Ureter (tissue), 1 donor: ENCODE measurements around the gene SLC6A12. TPM values are rescaled to one million over a fixed set of nuclear protein-coding genes. Genes with fewer than 3 reads are reported as not detected.

ENCODE experiments used
- DNase-seq: peaks from one replicate; pipeline ENCODE4 v3.0.0-alpha.2; 2020; ENCODE audit warnings: low spot score
- total RNA-seq: library from RNA; stranded (reverse); gene quantifications from one replicate; pipeline ENCODE4 v1.2.4, GENCODE V29; 2023
- donor health status: DM: yes; HTN: yes; CAD: no.

SLC6A12 gene
- total RNA-seq, 1 donor from 2014 or later = 1.2 TPM

DNA sequence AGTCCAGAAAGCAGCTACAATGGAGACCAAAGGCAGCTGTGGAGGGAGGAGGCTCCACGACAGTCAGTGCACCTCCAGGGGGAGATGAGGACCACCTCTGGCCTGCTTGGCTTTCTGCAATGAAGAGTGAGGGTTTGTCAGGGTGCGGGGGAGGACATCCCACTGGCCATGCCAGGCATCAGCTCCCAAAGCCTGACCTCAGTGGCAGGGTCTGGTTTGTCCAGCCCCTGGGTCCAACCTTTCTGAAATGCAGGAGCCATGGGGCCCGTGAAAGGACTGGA, 35.2 kb downstream of the SLC6A12 start:
- no peak for DNase-seq

DNA sequence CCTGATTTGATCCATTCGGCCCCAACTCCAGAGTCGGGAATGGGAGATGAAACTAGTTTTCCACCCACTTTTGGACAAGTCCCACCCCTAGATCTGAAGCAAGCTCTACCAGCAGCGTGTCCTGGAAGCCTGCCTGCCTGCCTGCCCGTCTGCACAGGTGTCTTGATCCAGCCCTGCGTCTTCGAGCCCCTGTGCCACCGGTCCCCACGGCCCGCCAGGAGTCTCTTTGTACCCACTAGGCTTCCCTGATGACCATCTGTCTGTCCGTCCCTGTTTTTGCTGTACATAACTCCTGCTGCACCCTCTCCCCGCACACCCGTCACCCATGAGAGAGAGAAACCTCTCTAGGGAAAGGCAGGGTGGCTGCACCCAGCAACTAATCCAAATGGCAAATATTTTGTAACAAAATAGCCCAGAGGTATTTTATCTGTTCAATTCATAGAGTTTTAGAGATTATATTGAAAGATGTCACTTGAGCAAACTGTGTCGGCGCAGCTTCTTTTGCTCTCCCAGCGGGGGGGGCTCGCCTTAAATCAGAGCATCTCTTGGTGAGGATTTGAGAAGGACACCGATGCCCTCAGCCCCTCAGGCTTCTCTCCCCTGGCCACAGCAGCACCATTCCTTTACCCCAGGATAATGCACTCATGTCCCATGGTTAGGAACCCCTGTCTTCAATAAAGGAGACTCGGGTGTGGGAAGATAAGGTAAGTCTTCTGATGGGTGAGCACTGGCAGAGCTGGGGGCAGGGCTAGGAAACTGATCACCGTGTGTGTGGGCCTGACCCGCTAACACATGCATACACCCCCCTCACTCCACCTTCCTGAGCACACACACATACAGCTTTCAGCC, 35.8 kb downstream of the SLC6A12 start:
- DNase-seq = no peak

DNA sequence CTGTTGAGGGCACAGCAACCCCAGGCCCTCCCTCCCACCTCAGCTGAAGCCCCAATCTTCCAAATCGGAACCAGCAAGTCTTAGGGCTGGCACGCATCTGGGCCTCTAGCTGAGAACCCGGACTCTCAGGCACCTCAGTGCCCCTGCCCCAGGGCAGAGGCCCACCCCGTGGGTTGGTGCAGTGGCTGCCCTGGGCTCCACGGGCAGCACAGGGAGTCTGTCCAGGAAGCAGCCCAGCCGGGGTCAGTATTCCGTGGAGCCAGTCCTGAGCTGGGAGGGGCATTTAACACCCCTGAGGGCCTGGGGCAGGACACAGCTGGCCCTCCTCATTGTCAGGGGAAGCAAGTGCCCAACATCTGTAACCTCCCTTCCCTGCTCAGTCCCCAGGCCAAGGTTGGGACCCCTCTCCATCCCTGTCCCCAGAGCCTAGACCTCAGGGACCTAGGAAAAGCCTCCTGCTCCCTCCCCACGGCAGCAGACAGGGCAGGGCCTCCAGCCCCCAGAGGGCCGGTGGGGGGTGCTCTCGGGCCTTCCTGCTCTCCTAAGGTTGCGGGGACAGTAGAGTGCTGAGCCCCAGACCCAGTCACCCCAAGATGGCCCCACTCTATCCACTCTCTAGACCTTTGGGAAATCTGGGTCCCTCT, 36.5 kb downstream of the SLC6A12 start:
- DNase-seq = no peak

DNA sequence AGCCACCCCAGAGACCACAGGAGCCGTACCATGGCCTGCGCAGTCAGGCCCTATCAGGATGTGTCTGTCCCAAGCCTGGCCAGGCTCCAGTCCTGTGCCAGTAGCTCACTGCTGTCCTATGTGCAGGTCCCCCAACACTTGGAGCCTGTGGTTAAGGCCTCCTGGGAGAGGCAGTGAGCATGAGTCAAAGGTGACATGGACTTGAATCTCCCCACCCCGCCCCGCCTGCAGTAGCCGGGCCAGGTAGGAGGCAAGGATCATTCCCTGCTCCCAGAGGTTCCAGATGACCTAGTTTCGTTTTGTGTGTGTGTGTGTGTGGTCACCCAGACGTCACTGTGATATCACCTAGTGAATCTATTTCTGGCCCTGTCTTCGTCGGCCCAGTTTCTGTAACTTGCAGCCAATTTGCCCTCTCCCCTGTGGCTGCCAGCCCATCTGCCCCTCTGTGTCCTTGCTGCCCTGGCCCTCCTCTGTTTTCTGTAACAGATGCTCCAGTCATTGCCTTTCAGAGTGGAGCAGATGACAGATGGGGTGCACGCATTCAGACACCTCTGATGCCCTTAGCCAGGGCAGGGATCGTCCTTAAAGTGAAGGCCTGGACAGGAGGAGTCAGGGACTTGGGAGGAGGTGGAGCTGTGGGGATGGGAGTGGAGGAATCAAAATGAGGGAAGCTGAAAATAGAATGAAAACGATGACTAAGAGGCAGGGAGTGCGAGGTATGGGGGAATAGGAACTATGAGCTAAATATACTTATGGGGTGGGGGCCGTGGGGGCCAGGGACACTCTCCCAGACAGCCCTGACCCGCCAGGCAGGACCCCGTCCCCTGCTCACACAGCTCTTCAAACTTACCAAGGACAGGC, 37.4 kb downstream of the SLC6A12 start:
- no peak for DNase-seq

DNA sequence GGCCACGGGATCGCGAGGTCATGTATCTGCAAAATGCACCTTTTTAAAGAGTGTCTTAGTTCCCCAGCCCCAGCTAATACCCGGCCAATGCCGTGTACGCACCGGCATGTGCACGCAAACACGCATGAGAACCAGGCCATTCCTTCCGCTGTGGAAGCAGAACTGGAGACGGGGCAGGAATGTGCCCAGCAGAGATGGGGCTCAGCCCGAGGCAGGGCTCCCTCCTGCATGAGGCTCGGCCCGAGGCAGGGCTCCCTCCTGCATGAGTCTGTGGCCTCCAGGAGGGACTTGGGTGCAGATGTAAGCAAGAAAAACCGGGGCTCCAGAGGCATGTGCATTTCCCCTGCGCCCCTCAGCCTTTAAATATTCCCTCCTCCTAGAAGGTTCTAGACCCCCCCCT, 38.2 kb downstream of the SLC6A12 start:
- no peak for DNase-seq

DNA sequence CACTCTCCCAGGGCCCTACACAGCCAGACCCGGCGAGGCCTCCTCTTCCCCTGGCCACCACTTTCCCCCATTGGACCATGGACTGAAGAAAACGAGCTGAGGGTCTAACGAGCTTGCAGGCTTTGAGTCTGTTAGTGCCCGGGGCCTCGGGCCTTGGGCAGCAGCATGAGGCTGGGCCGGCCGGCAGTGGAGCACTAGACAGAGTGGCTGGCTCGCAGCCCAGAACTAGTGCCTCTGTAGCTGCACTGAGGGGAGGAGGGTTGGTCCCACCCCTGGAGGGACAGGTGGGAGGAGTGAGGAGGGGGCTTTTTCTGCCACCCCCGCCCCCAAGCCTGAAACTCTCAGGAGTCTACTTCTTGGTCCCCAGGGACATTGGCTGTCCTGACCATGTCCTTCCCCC, 38.7 kb downstream of the SLC6A12 start:
- no peak for DNase-seq

DNA sequence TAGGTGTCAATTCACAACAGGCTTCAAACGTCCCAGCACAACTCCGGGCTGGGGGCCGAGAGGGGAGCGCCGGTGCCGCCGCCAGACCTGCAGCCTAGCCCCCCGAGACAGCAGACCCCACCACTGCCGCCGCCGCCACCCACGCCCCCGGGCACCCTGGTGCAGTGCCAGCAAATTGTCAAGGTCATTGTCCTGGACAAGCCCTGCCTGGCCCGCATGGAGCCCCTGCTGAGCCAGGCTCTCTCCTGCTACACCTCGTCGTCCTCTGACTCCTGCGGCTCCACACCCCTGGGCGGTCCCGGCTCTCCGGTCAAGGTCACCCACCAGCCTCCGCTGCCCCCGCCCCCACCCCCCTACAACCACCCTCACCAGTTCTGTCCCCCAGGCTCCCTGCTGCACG, 39.4 kb downstream of the SLC6A12 start:
- DNase-seq = no peak

DNA sequence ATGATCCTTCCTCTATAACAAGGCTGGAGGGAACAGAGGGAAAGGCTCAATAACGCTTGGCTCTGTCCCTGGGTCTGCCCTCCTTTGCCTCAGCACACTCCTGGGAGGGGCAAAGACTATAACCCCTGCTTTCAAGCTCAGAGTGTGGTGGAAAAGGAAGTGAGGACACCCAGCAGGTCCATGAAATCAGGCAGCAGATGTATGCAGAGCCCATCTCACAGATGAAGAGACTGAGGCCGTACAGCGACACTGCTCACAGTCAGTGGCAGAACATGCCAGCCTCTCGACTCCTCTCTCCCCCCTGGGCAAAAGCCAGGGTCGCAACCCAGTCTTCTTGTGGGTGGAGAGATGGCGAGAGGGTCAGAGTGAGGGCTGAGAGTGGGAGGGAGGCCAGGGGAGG, 39.8 kb downstream of the SLC6A12 start:
- DNase-seq = no peak

DNA sequence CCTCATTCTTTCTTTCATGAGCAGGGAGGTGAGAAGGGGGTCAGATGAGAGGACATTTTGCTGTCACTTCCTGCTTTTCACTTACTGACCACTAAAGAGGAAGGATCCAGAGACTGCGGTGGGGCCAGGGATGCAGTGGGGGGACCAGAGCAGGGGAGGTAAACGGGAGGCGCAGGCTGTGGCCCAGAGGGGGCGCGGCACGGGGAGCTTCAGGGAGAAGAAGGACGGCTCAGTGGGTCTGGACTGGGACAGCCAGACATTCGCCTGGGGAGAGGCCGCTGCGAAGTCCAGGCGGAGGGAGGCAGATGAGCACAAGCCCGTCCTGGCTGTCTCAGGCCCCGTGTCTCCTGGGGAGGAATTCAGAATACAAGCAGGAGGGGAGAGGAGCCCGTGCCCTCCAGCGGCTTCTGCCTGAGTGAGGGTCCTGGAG, 41.2 kb downstream of the SLC6A12 start:
- no peak for DNase-seq

DNA sequence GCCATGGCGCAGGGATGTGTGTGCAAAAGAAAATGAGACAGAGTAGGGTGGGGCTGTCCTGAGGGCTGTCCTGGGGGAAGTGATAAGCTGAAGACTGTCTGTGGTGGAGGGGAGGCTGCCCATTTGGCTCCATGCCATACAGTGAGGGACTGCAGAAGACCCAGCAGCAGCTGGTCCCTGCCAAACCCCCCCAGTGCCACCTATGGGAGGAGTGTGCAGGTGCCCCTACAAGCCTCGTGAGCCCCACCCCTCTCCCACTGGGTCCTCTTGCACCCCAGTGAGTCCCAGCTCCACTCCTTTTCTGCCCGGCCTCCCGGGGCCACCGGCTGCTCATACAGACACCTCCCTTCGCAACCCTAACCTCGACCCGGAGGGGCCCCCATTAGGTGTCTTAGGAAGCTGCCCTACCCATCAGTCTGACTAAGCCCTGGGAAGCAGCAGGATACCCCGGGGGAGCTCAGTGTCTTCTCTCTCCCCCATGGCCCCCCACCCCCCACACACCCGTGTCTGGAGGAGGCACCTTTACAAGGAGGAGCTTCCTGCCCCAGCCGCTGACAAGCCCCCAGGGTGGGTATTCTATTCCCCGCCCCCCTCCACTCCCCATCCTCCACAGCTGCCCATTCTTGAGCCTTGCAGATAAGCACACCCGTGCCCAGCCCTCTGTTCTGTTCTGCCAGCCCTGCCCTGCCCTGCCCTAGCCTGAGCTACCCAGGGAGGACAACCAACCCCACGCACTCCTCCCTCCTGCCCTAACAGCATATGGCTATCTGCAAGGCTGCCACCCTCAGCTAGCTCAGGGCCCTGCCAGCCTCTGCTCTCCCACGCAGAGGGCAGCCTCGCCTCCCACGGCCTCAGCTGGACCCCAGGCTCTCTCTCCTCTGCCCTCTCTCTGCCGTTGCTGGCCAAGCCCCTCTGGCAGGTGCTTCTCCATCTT, 41.9 kb downstream of the SLC6A12 start:
- no peak for DNase-seq

DNA sequence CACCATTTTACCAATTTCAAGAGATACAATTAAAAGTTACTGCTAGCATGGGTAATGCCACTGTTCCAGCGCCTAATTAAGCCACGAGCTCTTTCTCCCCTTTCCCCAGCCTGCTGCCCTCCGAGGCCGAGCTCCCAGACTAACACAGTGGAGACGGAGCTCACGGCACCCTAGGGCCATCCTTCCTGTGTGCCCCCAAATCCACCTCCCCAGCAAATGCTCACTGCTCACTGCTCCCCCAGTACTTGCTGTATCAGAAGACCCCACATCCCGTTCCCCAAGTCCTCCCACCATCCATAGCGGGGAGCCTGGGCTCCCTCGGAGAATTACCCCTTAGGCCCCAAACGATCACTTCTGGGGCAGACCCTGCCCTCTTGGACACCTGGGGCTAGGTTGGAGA, 42.7 kb downstream of the SLC6A12 start:
- DNase-seq = no peak

DNA sequence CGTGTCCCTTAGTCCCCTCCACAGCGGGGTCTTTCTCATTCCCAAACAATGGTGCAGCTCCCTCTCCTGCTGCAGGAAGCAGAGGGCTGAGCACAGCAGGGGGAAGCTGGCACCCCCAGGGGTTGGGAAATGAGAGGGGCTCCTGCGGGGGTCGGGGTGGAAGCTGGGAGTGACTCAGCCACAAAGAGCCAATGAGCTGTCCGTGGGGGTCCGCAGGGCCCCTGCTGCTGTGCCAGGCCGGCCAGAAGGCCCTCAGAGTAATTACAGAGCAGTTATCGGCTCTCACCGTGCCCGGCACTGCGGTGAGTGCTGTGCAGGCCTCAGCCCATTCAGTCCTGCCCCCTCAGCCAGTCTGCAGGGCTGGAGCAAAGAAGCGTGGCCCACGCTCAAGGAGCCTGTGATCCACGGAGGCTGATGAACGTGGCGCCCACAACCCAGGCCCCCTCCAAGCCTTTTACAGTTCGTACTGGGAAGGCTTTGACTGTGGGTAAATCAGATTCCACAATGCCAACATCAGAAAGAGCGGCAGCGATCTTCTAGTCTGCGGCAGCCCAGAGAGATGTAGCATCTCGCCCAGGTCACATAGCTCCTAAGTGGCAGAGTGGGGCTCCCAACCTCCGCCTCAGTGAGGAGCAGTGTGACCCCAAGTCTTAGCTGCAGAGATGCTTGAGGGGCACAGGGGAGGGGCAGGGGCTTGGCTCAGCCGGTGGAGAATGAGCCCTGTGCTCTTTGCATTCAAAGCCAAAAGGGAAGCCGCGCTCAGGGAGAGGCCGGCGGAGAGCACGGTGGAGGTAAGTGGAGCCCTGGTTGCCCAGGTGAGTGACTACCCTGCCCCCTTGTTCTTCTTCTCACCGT, 43.4 kb downstream of the SLC6A12 start:
- no peak for DNase-seq

DNA sequence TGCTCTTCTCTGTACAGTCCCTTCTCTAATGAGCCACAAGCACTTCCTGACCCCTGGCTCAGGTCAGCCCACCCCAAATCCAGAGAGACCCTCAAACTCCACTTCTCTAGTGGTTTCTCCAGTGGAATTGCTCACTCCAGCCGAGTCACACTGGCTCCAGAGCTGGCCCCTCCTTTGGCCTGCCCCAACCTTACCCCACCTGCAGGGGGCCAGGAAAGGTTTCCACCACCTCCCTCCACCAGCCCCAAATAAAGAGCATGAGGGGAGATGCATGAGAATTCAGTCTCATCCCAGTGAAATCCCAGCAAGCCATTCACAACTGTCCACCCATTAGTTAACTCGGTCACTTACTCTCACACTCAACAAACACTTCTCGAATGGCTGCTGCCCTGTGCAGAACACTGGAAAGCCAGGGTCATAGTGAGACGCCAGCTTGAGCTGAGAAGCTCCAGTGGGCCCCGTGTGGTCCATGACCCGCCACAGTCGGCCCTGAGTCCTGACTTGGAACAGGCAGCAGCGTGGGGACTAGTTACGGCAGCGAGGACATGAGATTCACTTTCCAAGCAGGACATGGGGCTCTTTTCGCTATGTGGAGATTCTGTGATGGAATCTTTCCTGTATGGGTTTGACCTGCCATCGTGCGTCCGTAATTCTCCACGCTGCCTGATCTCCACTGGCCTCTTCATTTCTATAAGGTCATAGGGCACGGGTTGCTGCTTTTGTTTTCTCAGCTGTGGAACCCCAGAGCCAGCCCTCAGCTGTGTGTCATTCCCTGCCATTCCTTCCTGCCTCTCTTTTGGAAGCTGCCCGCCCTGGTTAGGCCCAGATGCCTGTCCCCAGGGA, 44.2 kb downstream of the SLC6A12 start:
- no peak for DNase-seq

DNA sequence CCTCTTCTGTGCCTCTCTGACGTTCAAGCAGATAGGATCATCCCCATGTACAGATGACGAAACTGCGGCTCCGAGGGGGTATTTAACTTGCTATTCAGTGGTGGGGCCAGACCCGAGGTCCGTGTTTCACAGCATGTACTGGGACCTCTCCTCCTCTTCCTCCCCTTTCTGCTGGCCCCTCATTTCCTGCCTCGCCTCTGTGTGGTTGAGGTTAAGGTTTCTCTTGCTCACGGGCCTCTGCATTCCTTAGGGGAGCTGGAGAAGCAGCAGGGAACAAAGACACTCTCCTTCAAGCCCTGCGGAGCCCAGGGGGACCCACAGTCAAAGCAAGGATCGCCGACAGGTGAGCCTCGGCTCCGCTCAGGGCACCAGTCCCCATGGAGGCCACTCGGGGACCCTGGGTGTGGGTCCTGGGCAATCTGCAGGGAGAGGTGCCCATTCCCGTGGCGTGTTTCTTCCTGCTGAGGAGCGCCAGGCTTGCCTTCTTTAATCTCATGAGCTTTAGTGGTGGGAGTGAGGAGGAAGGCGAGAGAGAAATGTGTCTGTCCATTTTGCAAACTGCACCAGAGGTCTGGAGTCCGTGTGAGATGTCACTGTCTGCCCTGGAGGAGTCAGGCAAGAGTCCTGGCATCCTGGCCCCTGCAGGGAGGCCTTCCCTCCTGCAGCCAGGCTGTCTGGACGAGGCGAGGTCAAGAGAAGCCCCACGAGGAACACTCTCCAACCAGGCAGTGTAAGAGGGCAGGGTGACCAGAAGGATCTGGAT, 45.0 kb downstream of the SLC6A12 start:
- no peak for DNase-seq

DNA sequence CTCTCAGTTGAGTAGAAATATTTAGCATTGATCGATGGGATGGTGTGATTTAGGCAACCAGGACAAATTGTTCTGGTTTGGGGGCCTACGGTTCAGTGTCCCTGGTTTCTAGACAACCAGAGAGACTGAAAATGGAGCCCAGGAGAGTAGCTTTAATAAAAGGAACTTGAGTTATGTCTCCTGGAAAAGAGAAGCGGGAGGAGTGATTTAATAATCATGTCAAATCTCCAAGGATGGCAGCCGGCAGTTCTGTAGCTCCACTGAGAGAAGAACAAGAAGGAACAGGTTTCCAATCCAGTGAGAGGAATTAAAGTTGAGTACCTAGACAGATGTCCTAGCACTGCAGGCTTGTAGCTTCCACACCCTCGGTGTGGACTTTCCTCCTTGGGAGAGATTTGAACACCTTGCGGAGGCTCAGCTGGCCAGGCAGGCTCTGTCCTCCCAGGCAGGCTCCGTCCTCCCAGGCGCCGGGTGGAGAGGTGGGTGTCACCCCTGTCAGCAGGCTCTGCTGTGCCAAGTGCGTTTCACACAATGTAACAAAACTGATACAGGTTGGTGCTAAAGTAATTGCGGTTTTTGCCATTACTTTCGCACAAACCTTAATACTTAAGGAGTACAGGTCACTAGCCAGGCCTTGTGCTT, 45.9 kb downstream of the SLC6A12 start:
- no peak for DNase-seq

DNA sequence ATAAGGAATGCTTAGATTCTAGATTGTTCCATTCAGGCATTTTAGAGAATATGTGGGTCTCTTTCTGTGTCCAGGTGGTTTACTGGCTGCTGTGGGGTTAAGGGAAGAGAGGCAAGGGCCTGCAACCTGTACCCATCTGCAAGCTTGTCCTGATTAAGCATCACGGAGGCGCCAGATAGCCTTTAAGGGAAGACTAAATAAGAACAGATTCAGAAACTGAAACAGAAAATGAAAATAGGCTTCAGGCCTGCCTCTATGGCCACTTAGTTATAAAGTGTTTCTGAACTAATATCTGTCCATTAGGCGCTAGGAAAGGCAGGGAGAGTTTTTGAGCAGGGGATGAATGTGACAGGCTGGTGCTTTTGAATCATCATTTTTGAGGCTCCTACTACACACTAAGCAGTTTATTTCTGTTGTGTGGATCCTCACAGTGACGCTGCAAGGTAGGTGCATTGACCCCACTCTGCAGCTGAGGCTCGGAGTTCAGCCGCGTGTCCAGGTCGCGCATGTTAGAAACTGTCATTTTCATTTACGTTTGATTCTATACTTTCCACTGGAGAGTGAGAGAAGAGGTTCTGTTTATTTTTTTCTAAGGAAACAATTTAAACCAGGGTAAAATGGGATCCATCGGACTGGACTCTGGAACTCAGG, 47.4 kb downstream of the SLC6A12 start:
- DNase-seq = no peak

DNA sequence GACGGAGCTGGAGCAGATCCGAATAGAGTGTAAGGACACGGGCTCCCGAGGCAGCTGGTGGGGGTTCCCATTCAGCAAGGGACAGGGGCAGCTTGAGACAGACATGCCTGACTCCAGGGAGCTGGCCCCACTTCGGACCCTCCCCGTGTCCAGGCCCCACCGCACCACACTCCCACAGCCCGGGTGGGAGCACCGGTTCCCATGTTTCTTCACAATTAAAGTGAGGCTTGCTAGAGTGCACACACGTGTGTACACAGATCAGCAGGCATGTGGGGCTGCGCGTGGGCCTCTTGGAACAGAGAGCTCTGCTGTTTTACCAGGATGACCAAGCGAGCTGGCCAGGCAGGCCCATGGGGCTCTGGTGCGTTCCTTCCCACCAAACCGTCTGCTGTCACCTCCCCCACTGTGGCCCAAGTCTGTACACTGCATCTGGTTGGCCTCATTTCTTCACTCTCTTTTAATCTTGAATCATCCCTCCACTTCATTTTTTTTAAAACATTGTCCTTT, 48.0 kb downstream of the SLC6A12 start:
- DNase-seq = no peak

DNA sequence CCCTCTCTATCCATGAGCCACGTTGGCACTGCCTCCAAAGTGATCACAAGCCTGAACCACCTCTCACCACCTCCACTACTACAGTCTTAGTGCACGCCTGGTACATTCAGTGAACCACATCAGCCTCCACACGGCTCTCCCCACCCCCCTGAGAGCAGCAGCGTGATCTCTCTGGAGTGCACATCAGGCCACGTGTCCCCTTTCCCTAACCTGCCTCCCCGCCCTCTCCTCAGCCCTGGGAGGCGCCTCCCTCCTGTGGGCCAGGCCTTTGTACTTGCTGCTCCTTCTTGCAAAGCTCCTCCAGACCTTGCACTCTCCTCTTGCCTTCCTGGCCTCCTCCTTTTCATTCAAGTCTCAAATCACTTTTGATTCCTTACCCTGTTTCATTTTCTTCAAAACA, 49.8 kb downstream of the SLC6A12 start:
- DNase-seq = no peak
